ENCODE measurements around the gene EPB41. TPM values are rescaled to one million over a fixed set of nuclear protein-coding genes. Genes with fewer than 3 reads are reported as not detected.
"Not testable (repeated sequence)": the region's sequence is repeated elsewhere in the genome, so short reads cannot be mapped to it uniquely, and the experiment has no call there.

The EPB41 gene
- total RNA-seq, 4 donors from 2014 or later: 110 to 183 (median 126) TPM

GRCh38 chr1:28956038-28956464 lies 41.7 kb downstream of the EPB41 start:
- no peak for TF ChIP-seq POLR2A (IDR thresholded peaks at IDR 0.05)
- TF ChIP-seq CTCF (IDR thresholded peaks at IDR 0.05): no peak
- Histone ChIP-seq H3K36me3 (no peaks in the 10 kb centered on the region), H3K9me3 (no peaks in the 10 kb centered on the region), H3K4me1 (no peaks in the 10 kb centered on the region), H3K27me3 (no peaks in the 10 kb centered on the region), H3K27ac (no peak overlapping the region), H3K4me3 (no peak overlapping the region)
- DNase-seq: no peak

GRCh38 chr1:28962114-28962831 lies 47.9 kb downstream of the EPB41 start:
- not testable (repeated sequence) for H3K4me3 ChIP-seq, H3K4me1 ChIP-seq, H3K36me3 ChIP-seq, H3K9me3 ChIP-seq, H3K27ac ChIP-seq, H3K27me3 ChIP-seq, DNase-seq

GRCh38 chr1:28965271-28965870 lies 51.0 kb downstream of the EPB41 start:
- no peak overlapping the region for H3K27ac ChIP-seq
- no peak for TF ChIP-seq CTCF (IDR thresholded peaks at IDR 0.05)
- no peak for TF ChIP-seq POLR2A (IDR thresholded peaks at IDR 0.05)
- no peaks in the 10 kb centered on the region for H3K27me3 ChIP-seq
- no peaks in the 10 kb centered on the region for H3K9me3 ChIP-seq
- H3K4me1 ChIP-seq: peaks cover 0 to 8% (median 0%) of the 10 kb centered on the region in 4 donors
- no peaks in the 10 kb centered on the region for H3K36me3 ChIP-seq
- H3K4me3 ChIP-seq: no peak overlapping the region
- no peak for DNase-seq

- Histone ChIP-seq H3K27me3 (no peaks in the 10 kb centered on the region), H3K9me3 (no peaks in the 10 kb centered on the region), H3K4me3 (no peak overlapping the region), H3K4me1 (peaks cover 0 to 8% (median 0%) of the 10 kb centered on the region in 4 donors), H3K36me3 (no peaks in the 10 kb centered on the region), H3K27ac (peak overlapping the region in 1 of 4 donors; percentile 3)
- TF ChIP-seq POLR2A (IDR thresholded peaks at IDR 0.05): no peak
- no peak for TF ChIP-seq CTCF (IDR thresholded peaks at IDR 0.05)
- no peak for DNase-seq
Observed at GRCh38 chr1:28966617-28967016, 52.2 kb downstream of the EPB41 start.

GRCh38 chr1:28971980-28972771 lies 57.8 kb downstream of the EPB41 start:
- Histone ChIP-seq H3K27ac (peak overlapping the region in 1 of 4 donors; percentile 0), H3K27me3 (no peaks in the 10 kb centered on the region)
- TF ChIP-seq CTCF (IDR thresholded peaks at IDR 0.05) (no peak), POLR2A (IDR thresholded peaks at IDR 0.05) (no peak)

More at GRCh38 chr1:28971980-28972771, 57.8 kb downstream of the EPB41 start:
- peaks cover 0 to 4% (median 0%) of the 10 kb centered on the region in 4 donors for H3K4me1 ChIP-seq
- no peak for DNase-seq
- no peak overlapping the region for H3K4me3 ChIP-seq
- H3K9me3 ChIP-seq: no peaks in the 10 kb centered on the region
- no peaks in the 10 kb centered on the region for H3K36me3 ChIP-seq

Data from Peyer's patch (tissue), 4 donors.